Mononuclear cell (primary cell): ENCODE measurements around the gene ATP9A. TPM values are rescaled to one million over a fixed set of nuclear protein-coding genes. Genes with fewer than 3 reads are reported as not detected.
"Not testable (repeated sequence)": the region's sequence is repeated elsewhere in the genome, so short reads cannot be mapped to it uniquely, and the experiment has no call there.

ENCODE experiments used
- H3K27me3 ChIP-seq: 2 replicates; pipeline ENCODE4 v1.6.0; 2011; ENCODE audit warnings: low read length, control low read depth; ENCODE audit not compliant: insufficient read depth
- H3K4me1 ChIP-seq: 2 replicates; pipeline ENCODE4 v1.5.1; 2011; ENCODE audit warnings: mild to moderate bottlenecking, low read length, control low read depth; ENCODE audit not compliant: insufficient read depth
- H3K4me3 ChIP-seq: 2 replicates; pipeline ENCODE4 v1.5.1; 2011; ENCODE audit warnings: mild to moderate bottlenecking, low read length, moderate library complexity
- H3K9me3 ChIP-seq: 2 replicates; pipeline ENCODE4 v1.5.1; 2011; ENCODE audit warnings: low read depth, mild to moderate bottlenecking, control low read depth, low read length
- total RNA-seq: library from RNA; depleted of rRNA; stranded (reverse); fragments of >200 nt; gene quantifications from one replicate; pipeline ENCODE4 v1.2.3, GENCODE V29; 2012

The ATP9A gene
- total RNA-seq, 1 donor = 2.3 TPM

GRCh38 chr20:51703400-51704287, 64.5 kb downstream of the ATP9A start:
- Histone ChIP-seq H3K9me3 (no peaks in the 10 kb centered on the region), H3K27me3 (no peaks in the 10 kb centered on the region), H3K4me1 (no peaks in the 10 kb centered on the region), H3K4me3 (no peak overlapping the region)

- no peaks in the 10 kb centered on the region for H3K4me1 ChIP-seq
Observed at GRCh38 chr20:51702556-51702955, 65.6 kb downstream of the ATP9A start.

DNA sequence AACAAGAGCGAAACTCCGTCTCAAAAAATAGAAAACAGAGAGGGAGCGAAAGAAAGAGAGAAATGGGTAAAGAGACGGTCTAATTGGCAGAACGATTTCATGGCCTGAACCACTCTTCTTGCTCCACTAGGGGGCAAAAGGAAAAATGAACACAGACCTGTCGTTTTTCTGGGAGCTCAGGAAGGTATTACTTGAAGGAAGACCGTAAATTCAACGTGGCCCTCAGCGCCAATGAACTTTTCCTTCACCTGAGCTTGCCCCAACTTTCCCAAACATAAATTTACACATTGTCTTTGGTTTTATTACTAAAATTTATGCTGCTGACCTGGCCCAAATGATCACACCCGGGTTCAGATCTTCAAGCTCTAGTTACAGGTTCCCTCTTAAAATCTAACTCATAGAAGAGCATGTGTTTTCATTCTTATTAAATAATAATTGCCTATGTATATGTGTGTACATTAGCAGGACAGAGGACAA, 67.3 kb downstream of the ATP9A start:
- H3K27me3 ChIP-seq = no peaks in the 10 kb centered on the region
- H3K4me3 ChIP-seq = no peak overlapping the region
- no peaks in the 10 kb centered on the region for H3K4me1 ChIP-seq
- no peaks in the 10 kb centered on the region for H3K9me3 ChIP-seq

More at GRCh38 chr20:51702556-51702955, 65.6 kb downstream of the ATP9A start:
- H3K4me3 ChIP-seq = no peak overlapping the region
- no peaks in the 10 kb centered on the region for H3K9me3 ChIP-seq
- H3K27me3 ChIP-seq = no peaks in the 10 kb centered on the region

GRCh38 chr20:51698252-51698651, 69.9 kb downstream of the ATP9A start:
- H3K4me3 ChIP-seq = no peak overlapping the region
- no peaks in the 10 kb centered on the region for H3K9me3 ChIP-seq
- H3K4me1 ChIP-seq = no peaks in the 10 kb centered on the region
- H3K27me3 ChIP-seq = no peaks in the 10 kb centered on the region

DNA sequence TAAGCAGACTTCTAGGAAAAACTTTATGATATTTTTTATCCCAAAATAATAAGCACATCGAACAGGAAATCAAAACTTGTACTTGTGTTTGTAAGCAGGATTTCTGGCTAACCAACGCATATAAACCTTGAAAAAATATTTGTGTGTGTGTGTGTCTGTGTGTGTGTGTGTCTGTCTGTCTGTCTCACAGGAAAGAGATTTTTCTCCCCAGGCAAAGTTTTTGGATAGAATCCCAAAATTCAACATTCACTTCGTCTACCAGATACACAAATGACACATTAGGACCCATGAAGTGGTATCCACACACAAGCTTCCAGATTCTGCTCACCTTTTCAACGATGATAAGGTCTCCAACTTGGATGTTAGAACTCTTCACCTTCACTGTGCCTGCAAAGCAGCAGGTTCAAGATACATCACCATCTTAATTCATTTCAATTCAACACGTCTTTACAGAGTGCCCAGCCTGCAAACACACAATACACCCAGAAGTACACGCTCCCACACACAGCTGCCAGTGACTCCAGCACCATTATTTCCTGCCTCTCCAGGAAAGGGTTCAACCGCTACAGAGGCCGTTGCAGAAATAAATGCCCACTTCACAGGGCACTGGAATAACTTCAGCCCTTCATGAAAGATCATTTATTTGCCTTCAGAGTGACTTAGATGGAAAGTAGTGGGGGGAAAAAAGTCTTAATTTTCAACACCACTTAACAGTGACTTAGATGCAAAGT, 70.9 kb downstream of the ATP9A start:
- Histone ChIP-seq H3K4me1 (no peaks in the 10 kb centered on the region), H3K4me3 (no peak overlapping the region), H3K27me3 (no peaks in the 10 kb centered on the region), H3K9me3 (no peaks in the 10 kb centered on the region)

DNA sequence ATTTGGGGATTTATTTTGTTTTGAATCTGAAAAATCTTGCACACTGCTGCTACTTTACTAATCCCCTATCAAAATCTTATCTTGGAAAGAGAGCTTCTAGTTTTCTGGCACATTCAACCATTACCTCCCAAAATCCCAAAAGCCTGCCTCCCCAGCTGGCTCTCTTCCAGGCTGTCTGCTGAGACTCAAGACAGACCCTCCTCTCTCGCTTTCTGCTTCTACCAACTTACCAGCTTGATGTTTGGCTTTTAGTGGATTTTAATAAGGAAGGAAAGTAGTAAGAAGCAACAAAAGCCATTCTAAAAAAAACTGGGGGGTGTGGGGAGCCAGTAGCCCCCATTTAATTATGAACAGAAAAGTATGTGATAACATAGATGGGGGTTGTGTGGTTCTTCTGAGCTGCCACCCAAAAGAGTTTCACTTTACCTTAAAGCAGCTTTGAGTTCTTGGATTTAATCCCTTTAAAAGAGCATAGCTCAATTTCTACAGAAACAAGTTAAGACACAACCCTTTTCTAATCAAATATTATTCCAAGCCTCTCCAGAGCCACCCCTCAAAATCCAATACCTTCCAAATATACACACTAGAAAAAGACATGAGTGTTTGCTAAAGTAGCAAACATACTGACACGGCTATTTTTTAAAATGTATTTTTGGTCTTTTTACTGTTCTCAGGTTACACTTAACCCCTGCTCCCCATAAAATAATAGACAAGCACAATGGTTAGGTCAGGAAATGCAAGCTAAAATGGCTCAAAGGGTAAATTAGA, 71.7 kb downstream of the ATP9A start:
- no peaks in the 10 kb centered on the region for H3K4me1 ChIP-seq
- H3K27me3 ChIP-seq = no peaks in the 10 kb centered on the region
- no peaks in the 10 kb centered on the region for H3K9me3 ChIP-seq
- no peak overlapping the region for H3K4me3 ChIP-seq

GRCh38 chr20:51695574-51696303, 72.5 kb downstream of the ATP9A start:
- no peaks in the 10 kb centered on the region for H3K9me3 ChIP-seq
- H3K27me3 ChIP-seq = no peaks in the 10 kb centered on the region
- no peaks in the 10 kb centered on the region for H3K4me1 ChIP-seq
- H3K4me3 ChIP-seq = no peak overlapping the region

- no peaks in the 10 kb centered on the region for H3K27me3 ChIP-seq
- H3K9me3 ChIP-seq = no peaks in the 10 kb centered on the region
- H3K4me1 ChIP-seq = no peaks in the 10 kb centered on the region
- H3K4me3 ChIP-seq = no peak overlapping the region
Observed at GRCh38 chr20:51692806-51693400, 75.3 kb downstream of the ATP9A start.

DNA sequence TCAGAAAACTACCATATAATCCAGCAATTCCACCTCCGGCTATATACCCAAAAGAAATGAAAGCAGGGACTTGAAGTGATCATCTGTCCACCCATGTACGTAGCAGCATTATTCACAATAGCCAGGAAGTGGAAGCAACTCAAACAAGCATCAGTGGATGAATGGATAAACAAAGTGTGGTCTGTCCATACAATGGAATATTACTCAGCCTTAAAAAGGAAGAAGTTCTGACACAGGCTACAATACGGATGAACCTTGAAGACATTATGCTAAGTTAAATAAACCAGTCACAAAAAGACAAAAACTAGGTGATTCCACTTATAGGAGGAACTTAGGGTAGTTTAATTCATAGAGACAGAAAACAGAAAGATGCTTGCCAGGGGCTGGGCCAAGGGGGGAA, 76.5 kb downstream of the ATP9A start:
- H3K27me3 ChIP-seq = no peaks in the 10 kb centered on the region
- H3K9me3 ChIP-seq = no peaks in the 10 kb centered on the region
- no peaks in the 10 kb centered on the region for H3K4me1 ChIP-seq
- no peak overlapping the region for H3K4me3 ChIP-seq

DNA sequence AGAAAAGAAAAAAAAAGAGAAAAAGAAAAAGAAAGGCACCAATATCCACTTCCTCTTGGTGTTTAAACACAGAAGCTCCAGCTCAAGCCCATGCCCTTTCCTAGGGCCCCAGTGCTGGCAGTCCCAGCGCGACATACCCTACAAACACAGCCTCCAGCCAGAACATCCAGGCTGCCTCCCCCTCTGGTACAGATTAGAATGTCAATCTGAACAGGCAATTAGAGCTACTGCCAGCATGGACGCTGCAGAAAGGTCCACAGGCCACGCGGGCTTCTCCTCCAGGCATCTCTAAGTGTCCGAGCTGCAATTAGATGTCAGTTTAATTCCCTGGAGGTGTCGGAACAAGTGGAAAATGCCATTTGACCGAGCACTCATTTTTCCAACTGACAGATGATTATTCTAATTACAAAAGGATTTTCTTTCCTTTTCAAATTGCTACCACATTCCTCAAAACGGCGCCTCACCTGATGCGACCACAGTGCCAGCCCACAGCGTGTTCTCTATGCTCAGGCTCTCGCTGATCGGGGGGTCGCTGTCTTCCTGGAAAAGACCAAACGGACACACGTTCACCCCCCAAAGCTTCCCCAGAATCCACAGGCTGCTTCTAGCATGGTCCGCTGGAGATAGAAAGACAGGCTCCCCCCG, 79.5 kb downstream of the ATP9A start:
- Histone ChIP-seq H3K27me3 (no peaks in the 10 kb centered on the region), H3K9me3 (no peaks in the 10 kb centered on the region), H3K4me1 (no peaks in the 10 kb centered on the region), H3K4me3 (no peak overlapping the region)

DNA sequence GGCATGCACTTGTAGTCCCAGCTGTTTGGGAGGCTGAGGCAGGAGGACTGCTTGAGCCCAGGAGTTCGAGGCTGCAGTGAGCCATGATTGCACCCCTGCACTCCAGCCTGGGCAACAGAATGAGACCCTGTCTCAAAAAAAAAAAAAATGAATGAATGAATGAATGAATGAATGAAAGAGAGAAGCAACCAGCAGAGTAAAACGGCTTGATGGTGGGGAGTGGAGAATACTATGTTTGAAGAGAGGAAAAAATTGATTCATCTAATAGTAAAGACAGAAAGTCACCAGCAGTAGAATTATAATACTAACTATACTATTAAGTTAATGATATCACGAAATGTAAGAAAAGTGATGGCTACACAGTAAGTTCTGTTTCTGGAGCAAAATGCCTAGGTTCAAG, 80.6 kb downstream of the ATP9A start:
- no peaks in the 10 kb centered on the region for H3K4me1 ChIP-seq
- no peak overlapping the region for H3K4me3 ChIP-seq
- H3K9me3 ChIP-seq = no peaks in the 10 kb centered on the region
- H3K27me3 ChIP-seq = no peaks in the 10 kb centered on the region

- Histone ChIP-seq H3K9me3 (no peaks in the 10 kb centered on the region), H3K4me3 (no peak overlapping the region), H3K4me1 (no peaks in the 10 kb centered on the region), H3K27me3 (no peaks in the 10 kb centered on the region)
Observed at GRCh38 chr20:51687108-51687507, 81.1 kb downstream of the ATP9A start.

GRCh38 chr20:51685494-51685893, 82.7 kb downstream of the ATP9A start:
- H3K4me3 ChIP-seq, H3K9me3 ChIP-seq, H3K27me3 ChIP-seq, H3K4me1 ChIP-seq: not testable (repeated sequence)
